Amniotic stem cell (primary cell): ENCODE measurements around the gene PCDH15.
"Not testable (repeated sequence)": the region's sequence is repeated elsewhere in the genome, so short reads cannot be mapped to it uniquely, and the experiment has no call there.

Experiments
- DNase-seq: peaks from one replicate; lab custom pipeline; 2025; lab: John Stamatoyannopoulos, UW

The PCDH15 gene

DNA sequence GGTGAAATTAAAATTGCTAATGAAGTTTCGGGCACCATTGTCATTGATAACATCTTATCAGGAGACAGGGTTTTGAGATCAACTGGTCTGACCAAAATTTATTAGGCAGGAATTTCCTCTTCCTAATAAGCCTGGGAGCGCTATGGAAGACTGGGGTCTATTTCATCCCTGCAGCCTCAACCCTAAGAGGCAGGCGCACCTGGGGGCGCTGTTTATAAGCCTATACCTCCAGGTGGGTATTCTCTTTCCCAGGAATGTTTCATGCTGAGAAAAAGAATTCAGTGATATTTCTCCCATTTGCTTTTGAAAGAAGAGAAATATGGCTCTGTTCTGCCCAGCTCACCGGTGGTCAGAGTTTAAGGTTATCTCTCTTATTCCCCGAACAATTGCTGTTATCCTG is 406.4 kb downstream of the PCDH15 start:
- DNase-seq, result not testable (repeated sequence)

GRCh38 chr10:54372179-54372578 is 428.9 kb downstream of the PCDH15 start:
- DNase-seq, result no peak

DNA sequence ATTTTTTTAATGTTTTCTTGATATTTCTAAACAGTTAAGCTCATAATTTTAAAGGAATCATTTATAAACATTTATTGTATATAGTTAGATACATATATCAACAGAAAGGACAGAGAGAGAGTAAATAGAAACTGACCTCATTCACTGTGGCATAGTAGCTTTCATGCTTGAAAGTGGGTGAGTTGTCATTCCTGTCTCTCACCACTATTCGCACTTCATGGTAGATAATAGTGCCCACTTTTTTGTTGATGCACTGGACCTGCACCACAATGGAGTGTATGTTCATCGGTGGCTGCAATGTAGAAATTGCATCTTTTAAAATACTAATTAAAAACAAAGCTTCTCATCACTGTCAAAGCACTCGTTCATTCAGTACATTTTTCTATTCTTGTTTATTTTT is 432.0 kb downstream of the PCDH15 start:
- DNase-seq, result no peak

GRCh38 chr10:54363390-54363789 is 437.6 kb downstream of the PCDH15 start:
- no peak for DNase-seq

GRCh38 chr10:54342058-54342457 is 459.0 kb downstream of the PCDH15 start:
- no peak for DNase-seq

GRCh38 chr10:54335296-54335695 is 465.7 kb downstream of the PCDH15 start:
- no peak for DNase-seq

DNA sequence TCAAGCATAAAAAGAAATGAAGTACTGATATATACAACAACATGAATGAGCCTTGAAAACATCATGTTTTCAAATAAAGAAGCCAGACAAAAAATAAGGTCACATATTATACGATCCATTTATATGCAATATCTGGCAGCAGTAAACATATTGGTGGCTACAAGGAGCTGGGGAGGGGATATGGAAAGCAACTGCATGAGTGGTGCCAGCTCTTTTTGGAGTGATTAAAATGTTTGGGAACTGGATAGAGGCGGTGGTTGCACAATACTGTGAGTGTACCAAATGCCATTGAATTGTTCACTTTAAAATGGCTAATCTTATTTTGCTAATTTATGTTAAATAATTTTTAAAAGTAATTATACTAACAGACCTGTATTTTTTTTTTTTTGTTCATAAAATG is 481.7 kb downstream of the PCDH15 start:
- no peak for DNase-seq

- no peak for DNase-seq
Measured at GRCh38 chr10:54318470-54318869, 482.6 kb downstream of the PCDH15 start.

GRCh38 chr10:54314430-54314829 is 486.6 kb downstream of the PCDH15 start:
- DNase-seq, result no peak

DNA sequence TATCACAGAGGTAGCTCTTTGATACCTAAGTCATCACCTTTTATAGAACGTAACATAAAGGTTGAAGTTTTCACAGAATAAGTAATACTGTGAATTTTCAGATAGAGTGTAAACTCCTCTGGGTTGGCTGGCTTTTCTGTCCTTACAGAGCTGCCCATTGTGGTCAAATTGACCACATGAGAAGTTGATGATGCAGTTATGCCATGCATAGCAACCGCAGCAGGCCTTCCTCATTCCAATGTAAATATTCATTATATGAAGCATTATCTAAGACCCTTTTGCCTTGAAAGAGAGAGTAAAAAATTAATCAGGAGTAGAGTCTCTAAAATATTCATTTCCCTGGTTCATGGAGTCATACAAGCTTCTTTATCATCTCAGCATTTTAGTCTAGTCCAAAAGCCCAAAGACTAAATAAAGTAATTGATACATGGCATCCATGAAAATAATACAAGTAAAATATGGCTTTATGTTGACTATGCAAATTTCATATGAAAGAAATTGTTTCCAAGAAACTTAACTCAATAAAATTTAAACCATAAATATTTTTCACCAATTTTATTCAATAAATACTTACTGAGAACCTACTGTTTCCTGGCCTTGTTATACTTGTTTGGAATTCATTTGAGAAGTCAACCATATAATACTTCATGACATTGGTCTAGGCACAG is 516.4 kb downstream of the PCDH15 start:
- no peak for DNase-seq

GRCh38 chr10:54282012-54282411 is 519.0 kb downstream of the PCDH15 start:
- DNase-seq, result no peak

DNA sequence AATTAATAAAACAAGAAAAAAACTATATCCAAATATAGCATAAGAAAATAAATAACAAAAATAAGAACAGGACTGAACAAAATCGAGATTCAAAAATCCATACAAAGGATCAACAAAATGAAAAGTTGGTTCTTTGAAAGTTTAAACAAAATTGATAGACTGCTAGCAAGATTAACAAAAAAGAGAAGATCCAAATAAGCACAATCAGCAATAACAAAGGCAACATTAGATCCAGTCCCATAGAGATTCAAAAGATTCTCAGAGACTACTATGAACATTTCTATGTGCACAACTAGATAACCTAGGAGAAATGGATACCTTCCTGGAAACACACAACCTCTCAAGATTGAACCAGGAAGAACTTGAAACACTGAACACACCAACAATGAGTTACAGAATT is 534.6 kb downstream of the PCDH15 start:
- DNase-seq, result no peak

- no peak for DNase-seq
Measured at GRCh38 chr10:54262726-54263125, 538.3 kb downstream of the PCDH15 start.

DNA sequence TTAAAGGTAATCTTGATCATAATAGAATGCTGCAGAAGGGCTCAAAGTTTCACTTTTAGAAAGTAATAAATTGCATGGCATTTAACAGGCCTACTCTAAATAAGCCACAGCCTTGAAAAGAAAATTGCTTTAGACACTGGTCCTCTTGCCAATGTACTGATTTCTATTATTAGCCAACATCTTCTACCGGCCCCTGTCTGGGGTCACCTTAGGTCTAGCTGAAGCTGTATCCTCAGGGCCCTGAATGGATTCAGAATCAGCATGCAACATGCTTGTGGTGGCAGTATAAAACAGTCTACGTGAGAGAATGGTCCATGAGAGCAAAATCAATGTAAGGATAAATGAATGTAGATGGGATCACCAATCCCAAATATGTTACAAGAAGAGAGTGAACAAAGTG is 541.9 kb downstream of the PCDH15 start:
- no peak for DNase-seq

DNA sequence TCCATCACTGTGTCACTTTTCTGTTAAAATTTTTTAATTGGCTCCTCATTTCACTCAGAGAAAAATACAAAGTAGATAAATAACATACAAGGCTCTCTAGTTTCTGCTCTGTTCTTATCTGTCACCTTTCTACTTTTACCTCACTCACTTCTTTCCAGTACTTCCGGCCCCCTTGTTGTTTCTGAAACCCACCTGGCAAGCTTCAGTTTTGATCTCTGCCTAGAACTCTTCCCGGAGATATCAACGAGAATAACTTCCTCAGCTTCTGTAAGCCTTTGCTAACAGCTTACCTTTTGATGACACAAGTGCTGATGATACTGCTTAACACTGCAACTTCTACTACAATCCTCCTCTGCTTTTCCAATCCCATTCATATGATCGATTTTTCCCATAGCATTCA is 566.2 kb downstream of the PCDH15 start:
- DNase-seq, result no peak

- DNase-seq, result no peak
Measured at GRCh38 chr10:54203401-54203800, 597.6 kb downstream of the PCDH15 start.

- no peak for DNase-seq
Measured at GRCh38 chr10:54198051-54198450, 603.0 kb downstream of the PCDH15 start.

- no peak for DNase-seq
Measured at GRCh38 chr10:54194806-54195205, 606.2 kb downstream of the PCDH15 start.

DNA sequence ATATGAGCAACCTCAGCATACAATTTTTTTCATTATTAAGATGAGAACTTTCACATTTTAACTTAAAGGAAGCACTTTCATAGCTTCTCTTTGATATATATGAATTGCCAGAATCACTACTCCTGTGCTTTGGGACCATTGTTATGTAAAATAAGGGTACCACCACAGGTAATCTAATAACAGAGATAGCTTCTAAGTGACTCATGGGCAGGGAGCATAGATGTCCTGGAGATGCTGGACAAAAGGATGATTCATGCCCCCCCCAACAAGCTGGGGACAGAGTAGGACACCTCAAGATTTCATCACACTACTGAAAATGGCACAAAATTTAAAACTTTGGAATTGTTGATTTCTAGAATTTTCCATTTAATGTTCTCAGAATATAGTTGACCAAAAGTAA is 641.1 kb downstream of the PCDH15 start:
- DNase-seq, result no peak

GRCh38 chr10:54148508-54148907 is 652.5 kb downstream of the PCDH15 start:
- no peak for DNase-seq

- no peak for DNase-seq
Measured at GRCh38 chr10:54139819-54140428, 661.1 kb downstream of the PCDH15 start.

DNA sequence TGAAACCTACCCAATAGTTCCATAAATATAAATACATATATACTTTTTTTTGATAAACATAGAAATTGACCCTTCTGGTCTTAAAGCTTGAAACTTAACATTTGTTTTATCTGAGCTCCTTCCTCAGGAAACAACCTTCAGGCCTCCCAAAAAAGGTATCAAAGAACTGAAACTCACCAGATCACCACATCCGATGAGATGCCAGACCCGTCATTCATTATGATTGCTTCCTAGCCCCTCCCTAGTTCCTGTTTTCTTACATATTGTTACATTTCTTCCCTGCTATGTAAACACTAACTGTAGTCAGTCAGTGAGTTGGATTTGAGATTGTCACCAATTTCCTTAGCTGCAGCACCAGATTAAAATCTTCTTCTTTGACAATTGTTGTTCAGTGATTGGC is 663.6 kb downstream of the PCDH15 start:
- DNase-seq, result no peak

DNA sequence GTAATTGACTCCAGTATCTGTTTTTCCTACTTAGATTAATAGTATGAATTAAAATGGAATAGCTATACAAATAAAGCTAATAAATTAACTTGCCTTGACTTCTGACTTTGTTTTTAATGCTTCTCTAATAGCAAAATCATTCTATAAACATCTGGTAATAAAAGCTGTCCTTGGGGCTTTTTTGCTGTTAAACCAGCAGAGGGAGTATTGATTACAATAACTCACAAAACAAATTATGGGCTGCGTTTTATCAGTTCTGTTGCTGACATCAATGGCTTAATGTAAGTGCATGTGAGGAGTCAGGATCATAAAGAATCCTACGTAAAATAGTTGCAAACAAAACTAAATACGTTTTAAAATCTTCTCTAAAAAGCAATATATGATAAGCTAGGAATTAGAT is 667.8 kb downstream of the PCDH15 start:
- no peak for DNase-seq

GRCh38 chr10:54131833-54132232 is 669.2 kb downstream of the PCDH15 start:
- no peak for DNase-seq
